Fibroblast of villous mesenchyme (primary cell): ENCODE results near the gene NTM. TPM values are rescaled to one million over a fixed set of nuclear protein-coding genes. Genes with fewer than 3 reads are reported as not detected.

Source experiments
- DNase-seq: peaks from one replicate; pipeline ENCODE4 v3.0.0-alpha.2; 2010; ENCODE audit warnings: low read depth
- H3K4me3 ChIP-seq: 2 replicates; pipeline ENCODE4 v1.5.1; 2011; ENCODE audit warnings: low read depth, mild to moderate bottlenecking, low read length
- CTCF ChIP-seq: IDR thresholded peaks from 2 replicates; pipeline ENCODE4 v1.5.1; 2012; ENCODE audit warnings: low read depth, mild to moderate bottlenecking, low read length; ENCODE audit not compliant: insufficient read depth
- total RNA-seq: library from RNA; depleted of rRNA; stranded (reverse); fragments of >200 nt; gene quantifications from 2 replicates; pipeline ENCODE4 v1.2.3, GENCODE V29; 2012

NTM gene
- total RNA-seq, 1 donor: 7.3 TPM

- H3K4me3 ChIP-seq: no peak overlapping the region
- no peak for TF ChIP-seq CTCF
- DNase-seq: no peak
Observed at GRCh38 chr11:131966667-131967066, 596.3 kb downstream of the NTM start.

- no peak for TF ChIP-seq CTCF
- no peak for DNase-seq
- H3K4me3 ChIP-seq: no peak overlapping the region
Observed at GRCh38 chr11:131969261-131969660, 598.8 kb downstream of the NTM start.

GRCh38 chr11:131973061-131973460, 602.6 kb downstream of the NTM start:
- H3K4me3 ChIP-seq: no peak overlapping the region
- no peak for DNase-seq
- TF ChIP-seq CTCF: no peak

GRCh38 chr11:131975619-131976018, 605.2 kb downstream of the NTM start:
- no peak for TF ChIP-seq CTCF
- no peak for DNase-seq
- H3K4me3 ChIP-seq: no peak overlapping the region

- no peak overlapping the region for H3K4me3 ChIP-seq
- DNase-seq: no peak
- no peak for TF ChIP-seq CTCF
Observed at GRCh38 chr11:131976021-131976420, 605.6 kb downstream of the NTM start.

- H3K4me3 ChIP-seq: no peak overlapping the region
- no peak for TF ChIP-seq CTCF
- no peak for DNase-seq
Observed at GRCh38 chr11:131977231-131977630, 606.8 kb downstream of the NTM start.

- DNase-seq: no peak
- TF ChIP-seq CTCF: no peak
Observed at GRCh38 chr11:131977854-131978253, 607.4 kb downstream of the NTM start.

More at GRCh38 chr11:131977854-131978253, 607.4 kb downstream of the NTM start:
- H3K4me3 ChIP-seq: no peak overlapping the region
